Measurements from ENCODE around the gene SLC16A9.

SLC16A9 gene

GRCh38 chr10:59698326-59698725 lies 11.3 kb downstream of the SLC16A9 start:
- H3K9me3 ChIP-seq (ENCODE audit: low read length) = no peaks in the 10 kb centered on the region
- H3K36me3 ChIP-seq (ENCODE audit: insufficient read depth, low read length) = no peaks in the 10 kb centered on the region
- no peaks in the 10 kb centered on the region for H3F3A ChIP-seq (ENCODE audit: insufficient read depth, low read length)
- no peak overlapping the region for H3K4me2 ChIP-seq (ENCODE audit: low read length)
- H3K4me3 ChIP-seq (ENCODE audit: low read depth, low read length, poor library complexity, severe bottlenecking) = no peak overlapping the region
- no peaks in the 10 kb centered on the region for H3K4me1 ChIP-seq (ENCODE audit: insufficient read depth, low read length, severe bottlenecking)
- H3K9me2 ChIP-seq (ENCODE audit: low read depth, low read length) = no peaks in the 10 kb centered on the region
- no peak overlapping the region for H3K27ac ChIP-seq (ENCODE audit: low read depth, low read length, poor library complexity, severe bottlenecking)
- no peaks in the 10 kb centered on the region for H3K79me2 ChIP-seq (ENCODE audit: insufficient read depth, low read length)
- H3K9ac ChIP-seq (ENCODE audit: low read length) = no peak overlapping the region
- no peak for TF ChIP-seq EZH2 (IDR thresholded peaks at IDR 0.05; ENCODE audit: borderline replicate concordance, low read length)
- TF ChIP-seq CTCF (IDR thresholded peaks at IDR 0.05; ENCODE audit: low read length) = no peak
- H3K27me3 ChIP-seq (ENCODE audit: insufficient read depth, low read length) = no peaks in the 10 kb centered on the region
- H2AFZ ChIP-seq (ENCODE audit: low read length) = no peak overlapping the region
- H4K20me1 ChIP-seq (ENCODE audit: insufficient read depth, low read length) = no peaks in the 10 kb centered on the region

GRCh38 chr10:59695637-59696036 lies 14.0 kb downstream of the SLC16A9 start:
- Histone ChIP-seq H3K36me3 (ENCODE audit: insufficient read depth, low read length) (no peaks in the 10 kb centered on the region), H3K4me1 (ENCODE audit: insufficient read depth, low read length, severe bottlenecking) (no peaks in the 10 kb centered on the region), H3K27me3 (ENCODE audit: insufficient read depth, low read length) (no peaks in the 10 kb centered on the region), H3K27ac (ENCODE audit: low read depth, low read length, poor library complexity, severe bottlenecking) (no peak overlapping the region), H2AFZ (ENCODE audit: low read length) (no peak overlapping the region), H3K79me2 (ENCODE audit: insufficient read depth, low read length) (no peaks in the 10 kb centered on the region), H3K4me2 (ENCODE audit: low read length) (no peak overlapping the region), H3K9me2 (ENCODE audit: low read depth, low read length) (no peaks in the 10 kb centered on the region), H3F3A (ENCODE audit: insufficient read depth, low read length) (no peaks in the 10 kb centered on the region), H4K20me1 (ENCODE audit: insufficient read depth, low read length) (no peaks in the 10 kb centered on the region), H3K9me3 (ENCODE audit: low read length) (no peaks in the 10 kb centered on the region), H3K4me3 (ENCODE audit: low read depth, low read length, poor library complexity, severe bottlenecking) (no peak overlapping the region), H3K9ac (ENCODE audit: low read length) (no peak overlapping the region)
- TF ChIP-seq EZH2 (IDR thresholded peaks at IDR 0.05; ENCODE audit: borderline replicate concordance, low read length) (no peak), CTCF (IDR thresholded peaks at IDR 0.05; ENCODE audit: low read length) (no peak)

- H3K4me1 ChIP-seq (ENCODE audit: insufficient read depth, low read length, severe bottlenecking) = no peaks in the 10 kb centered on the region
- H3K36me3 ChIP-seq (ENCODE audit: insufficient read depth, low read length) = no peaks in the 10 kb centered on the region
- no peaks in the 10 kb centered on the region for H3K9me2 ChIP-seq (ENCODE audit: low read depth, low read length)
- no peak overlapping the region for H3K9ac ChIP-seq (ENCODE audit: low read length)
- no peaks in the 10 kb centered on the region for H4K20me1 ChIP-seq (ENCODE audit: insufficient read depth, low read length)
- H3K27me3 ChIP-seq (ENCODE audit: insufficient read depth, low read length) = no peaks in the 10 kb centered on the region
- H3F3A ChIP-seq (ENCODE audit: insufficient read depth, low read length) = no peaks in the 10 kb centered on the region
- no peaks in the 10 kb centered on the region for H3K9me3 ChIP-seq (ENCODE audit: low read length)
- no peak overlapping the region for H3K27ac ChIP-seq (ENCODE audit: low read depth, low read length, poor library complexity, severe bottlenecking)
- TF ChIP-seq CTCF (IDR thresholded peaks at IDR 0.05; ENCODE audit: low read length) (no peak), EZH2 (IDR thresholded peaks at IDR 0.05; ENCODE audit: borderline replicate concordance, low read length) (no peak)
- H3K79me2 ChIP-seq (ENCODE audit: insufficient read depth, low read length) = no peaks in the 10 kb centered on the region
- no peak overlapping the region for H3K4me2 ChIP-seq (ENCODE audit: low read length)
- H2AFZ ChIP-seq (ENCODE audit: low read length) = no peak overlapping the region
- no peak overlapping the region for H3K4me3 ChIP-seq (ENCODE audit: low read depth, low read length, poor library complexity, severe bottlenecking)
These were observed 14.7 kb downstream of the SLC16A9 start for GRCh38 chr10:59694936-59695335.
